ENCODE data around the gene USP25. TPM values are rescaled to one million over a fixed set of nuclear protein-coding genes. Genes with fewer than 3 reads are reported as not detected.

The USP25 gene
- total RNA-seq, 4 donors from 2014 or later = 17.4 to 42.0 (median 27.5) TPM

DNA sequence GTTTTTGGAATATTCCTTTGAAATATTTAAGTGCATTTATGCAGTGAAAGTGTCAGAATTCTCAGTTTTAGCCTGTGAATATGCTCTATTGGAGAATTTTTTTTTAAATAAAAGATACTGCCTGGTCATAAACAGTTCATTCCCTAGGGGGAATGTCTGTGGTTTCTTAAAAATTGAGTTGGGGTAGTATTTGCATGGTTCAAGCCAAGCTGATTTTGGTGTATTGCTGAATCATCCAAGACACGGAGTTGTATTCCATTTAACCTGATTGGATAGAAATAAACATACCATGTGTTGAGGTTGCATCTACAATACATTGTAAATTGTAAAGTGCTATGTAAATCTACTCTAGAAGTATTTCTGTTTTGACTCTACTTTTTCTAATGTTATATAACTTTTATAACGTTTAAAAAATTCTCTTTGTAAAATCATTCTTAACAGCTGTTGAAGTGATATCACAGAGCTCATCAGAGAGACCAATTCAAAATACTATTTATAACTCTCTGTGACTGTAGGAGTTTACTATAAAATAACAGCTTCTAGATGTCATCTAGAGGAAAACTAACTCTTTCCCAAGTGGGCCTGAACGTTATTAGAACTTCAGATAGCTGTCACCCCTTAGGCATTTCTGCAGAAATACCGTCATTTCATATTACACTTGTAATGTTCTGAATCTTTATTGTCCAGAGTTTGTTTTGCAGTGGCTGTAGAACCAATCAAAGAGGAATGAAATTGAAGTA lies 199.1 kb downstream of the USP25 start:
- intact Hi-C loops (cut with DNase I) = no loop called here
- 46 to 50% methylated on average over 4 of the region's 4 CpGs for WGBS, 2 donors
- DNase-seq = no peak
- no peaks in the 10 kb centered on the region for H3K9me3 ChIP-seq
- H3K36me3 ChIP-seq = no peaks in the 10 kb centered on the region
- no peaks in the 10 kb centered on the region for H3K4me1 ChIP-seq
- H3K27ac ChIP-seq = no peak overlapping the region
- TF ChIP-seq, protein P1, sequence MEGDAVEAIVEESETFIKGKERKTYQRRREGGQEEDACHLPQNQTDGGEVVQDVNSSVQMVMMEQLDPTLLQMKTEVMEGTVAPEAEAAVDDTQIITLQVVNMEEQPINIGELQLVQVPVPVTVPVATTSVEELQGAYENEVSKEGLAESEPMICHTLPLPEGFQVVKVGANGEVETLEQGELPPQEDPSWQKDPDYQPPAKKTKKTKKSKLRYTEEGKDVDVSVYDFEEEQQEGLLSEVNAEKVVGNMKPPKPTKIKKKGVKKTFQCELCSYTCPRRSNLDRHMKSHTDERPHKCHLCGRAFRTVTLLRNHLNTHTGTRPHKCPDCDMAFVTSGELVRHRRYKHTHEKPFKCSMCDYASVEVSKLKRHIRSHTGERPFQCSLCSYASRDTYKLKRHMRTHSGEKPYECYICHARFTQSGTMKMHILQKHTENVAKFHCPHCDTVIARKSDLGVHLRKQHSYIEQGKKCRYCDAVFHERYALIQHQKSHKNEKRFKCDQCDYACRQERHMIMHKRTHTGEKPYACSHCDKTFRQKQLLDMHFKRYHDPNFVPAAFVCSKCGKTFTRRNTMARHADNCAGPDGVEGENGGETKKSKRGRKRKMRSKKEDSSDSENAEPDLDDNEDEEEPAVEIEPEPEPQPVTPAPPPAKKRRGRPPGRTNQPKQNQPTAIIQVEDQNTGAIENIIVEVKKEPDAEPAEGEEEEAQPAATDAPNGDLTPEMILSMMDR (IDR thresholded peaks at IDR 0.05) = no peak
- no peak for TF ChIP-seq POLR2A (IDR thresholded peaks at IDR 0.05)
- H3K27me3 ChIP-seq = no peaks in the 10 kb centered on the region
- H3K4me3 ChIP-seq = no peak overlapping the region

DNA sequence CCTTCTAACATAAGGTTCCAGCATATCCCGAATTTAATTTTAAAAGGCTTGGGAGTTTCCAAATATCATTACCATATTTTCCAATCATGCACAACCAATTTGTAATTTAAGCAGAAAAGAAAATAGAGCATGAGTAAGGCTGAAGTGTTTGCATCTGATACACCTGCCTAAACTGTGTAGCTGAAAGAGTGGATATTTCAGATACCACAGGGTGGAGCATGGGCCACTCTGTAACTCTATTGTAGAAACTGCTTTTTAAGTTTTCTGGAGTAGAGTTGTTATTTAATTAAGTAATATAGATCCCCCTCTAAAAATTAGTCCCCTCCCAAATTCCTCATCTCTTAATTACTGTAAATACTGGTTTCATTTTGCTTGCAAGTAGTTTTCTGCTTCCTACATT lies 199.8 kb downstream of the USP25 start:
- intact Hi-C loops (cut with DNase I) = no loop called here
- H3K27me3 ChIP-seq = no peaks in the 10 kb centered on the region
- no peaks in the 10 kb centered on the region for H3K4me1 ChIP-seq
- H3K36me3 ChIP-seq = no peaks in the 10 kb centered on the region
- H3K9me3 ChIP-seq = no peaks in the 10 kb centered on the region
- no peak overlapping the region for H3K27ac ChIP-seq
- no peak overlapping the region for H3K4me3 ChIP-seq
- DNase-seq = no peak
- WGBS, 2 donors = 68 to 82% methylated on average over 1 of the region's 1 CpG
- no peak for TF ChIP-seq POLR2A (IDR thresholded peaks at IDR 0.05)
- TF ChIP-seq, protein P1 (IDR thresholded peaks at IDR 0.05) = no peak
